GM19023 (cell line): ENCODE measurements around the gene RELA.
A peak's percentile ranks its signal among the peaks of the same experiment; 100 is the strongest.
"Not testable (repeated sequence)": the region's sequence is repeated elsewhere in the genome, so short reads cannot be mapped to it uniquely, and the experiment has no call there.

Experiments
- ATAC-seq: cut with Tn5 transposase; IDR thresholded peaks from one replicate; pipeline ENCODE4 v1.9.1; 2021; ENCODE audit warnings: mild to moderate bottlenecking, moderate library complexity; ENCODE audit not compliant: unreplicated experiment

RELA gene

GRCh38 chr11:65672180-65672860 lies 9.6 kb upstream of the RELA start:
- no peak for ATAC-seq

GRCh38 chr11:65663639-65664200 lies 1.0 kb upstream of the RELA start:
- ATAC-seq = peak; percentile 11

DNA sequence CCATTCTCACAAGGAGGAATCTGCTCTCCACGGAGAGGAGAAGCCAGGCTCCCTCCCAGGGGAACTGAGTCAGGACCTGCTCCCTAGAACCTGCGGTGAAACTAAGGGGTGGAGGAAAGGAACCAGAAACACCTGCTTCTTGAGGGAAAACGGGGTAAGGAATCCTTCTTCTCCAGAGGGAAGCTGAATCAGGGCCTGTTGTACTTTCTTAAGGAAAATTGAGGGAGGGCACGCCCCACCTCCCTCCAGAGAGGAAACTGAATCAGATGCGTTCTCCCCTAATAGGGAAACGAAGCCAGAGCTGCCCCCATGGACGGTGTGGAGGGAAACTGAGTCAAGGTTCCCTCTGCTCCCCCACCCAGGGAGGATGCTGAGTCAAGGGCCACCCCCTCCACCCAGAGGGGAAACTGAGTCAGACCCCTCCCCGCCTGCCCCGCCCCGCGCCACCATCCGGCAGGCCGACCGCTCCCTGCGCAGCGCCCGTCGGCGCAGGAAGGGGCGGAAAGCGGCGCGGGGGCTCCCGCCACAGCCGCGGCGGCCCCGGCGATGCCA lies 393 bp downstream of the RELA start:
- ATAC-seq = peak; percentile 24

DNA sequence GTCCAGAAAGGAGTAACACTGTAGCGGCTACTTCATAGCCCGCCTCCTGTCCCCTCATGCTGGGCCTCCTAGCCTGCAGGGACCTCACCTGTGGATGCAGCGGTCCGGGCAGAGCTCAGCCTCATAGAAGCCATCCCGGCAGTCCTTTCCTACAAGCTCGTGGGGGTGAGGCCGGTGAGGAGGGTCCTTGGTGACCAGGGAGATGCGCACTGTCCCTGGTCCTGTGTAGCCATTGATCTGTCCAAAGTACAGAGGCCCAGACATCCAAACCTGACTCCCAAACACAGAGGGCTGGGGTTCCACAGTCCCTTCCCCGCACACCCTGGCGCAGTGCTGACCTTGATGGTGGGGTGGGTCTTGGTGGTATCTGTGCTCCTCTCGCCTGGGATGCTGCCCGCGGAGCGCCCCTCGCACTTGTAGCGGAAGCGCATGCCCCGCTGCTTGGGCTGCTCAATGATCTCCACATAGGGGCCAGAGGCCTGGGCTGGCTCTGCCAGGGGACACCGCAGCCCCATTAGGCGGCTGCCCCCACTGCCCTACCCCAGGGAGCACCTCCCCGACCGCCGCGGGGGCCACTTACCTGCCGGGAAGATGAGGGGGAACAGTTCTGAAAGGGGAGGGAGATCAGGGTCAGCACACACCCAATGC lies 993 bp downstream of the RELA start:
- ATAC-seq = no peak

DNA sequence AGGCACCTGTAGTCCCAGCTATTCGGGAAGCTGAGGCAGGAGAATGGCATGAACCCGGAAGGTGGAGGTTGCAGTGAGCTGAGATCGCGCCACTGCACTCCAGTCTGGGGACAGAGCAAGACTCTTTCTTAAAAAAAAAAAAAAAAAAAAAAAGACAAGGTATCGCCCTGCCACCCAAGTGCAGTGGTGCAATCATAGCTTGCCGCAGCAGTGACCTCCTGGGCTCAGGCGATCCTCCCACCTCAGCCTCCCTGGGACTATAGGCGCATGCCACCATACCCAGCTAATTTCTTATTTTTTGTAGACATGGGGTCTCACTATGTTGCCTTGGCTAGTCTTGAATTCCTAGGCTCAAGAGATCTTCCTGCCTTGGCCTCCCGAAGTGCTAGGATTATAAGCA lies 1.8 kb downstream of the RELA start:
- not testable (repeated sequence) for ATAC-seq

- no peak for ATAC-seq
Observed at GRCh38 chr11:65660038-65660437, 2.7 kb downstream of the RELA start.

- ATAC-seq = no peak
Observed at GRCh38 chr11:65658174-65659021, 4.3 kb downstream of the RELA start.

GRCh38 chr11:65657426-65657825 lies 5.3 kb downstream of the RELA start:
- no peak for ATAC-seq

- no peak for ATAC-seq
Observed at GRCh38 chr11:65655570-65656332, 7.0 kb downstream of the RELA start.

DNA sequence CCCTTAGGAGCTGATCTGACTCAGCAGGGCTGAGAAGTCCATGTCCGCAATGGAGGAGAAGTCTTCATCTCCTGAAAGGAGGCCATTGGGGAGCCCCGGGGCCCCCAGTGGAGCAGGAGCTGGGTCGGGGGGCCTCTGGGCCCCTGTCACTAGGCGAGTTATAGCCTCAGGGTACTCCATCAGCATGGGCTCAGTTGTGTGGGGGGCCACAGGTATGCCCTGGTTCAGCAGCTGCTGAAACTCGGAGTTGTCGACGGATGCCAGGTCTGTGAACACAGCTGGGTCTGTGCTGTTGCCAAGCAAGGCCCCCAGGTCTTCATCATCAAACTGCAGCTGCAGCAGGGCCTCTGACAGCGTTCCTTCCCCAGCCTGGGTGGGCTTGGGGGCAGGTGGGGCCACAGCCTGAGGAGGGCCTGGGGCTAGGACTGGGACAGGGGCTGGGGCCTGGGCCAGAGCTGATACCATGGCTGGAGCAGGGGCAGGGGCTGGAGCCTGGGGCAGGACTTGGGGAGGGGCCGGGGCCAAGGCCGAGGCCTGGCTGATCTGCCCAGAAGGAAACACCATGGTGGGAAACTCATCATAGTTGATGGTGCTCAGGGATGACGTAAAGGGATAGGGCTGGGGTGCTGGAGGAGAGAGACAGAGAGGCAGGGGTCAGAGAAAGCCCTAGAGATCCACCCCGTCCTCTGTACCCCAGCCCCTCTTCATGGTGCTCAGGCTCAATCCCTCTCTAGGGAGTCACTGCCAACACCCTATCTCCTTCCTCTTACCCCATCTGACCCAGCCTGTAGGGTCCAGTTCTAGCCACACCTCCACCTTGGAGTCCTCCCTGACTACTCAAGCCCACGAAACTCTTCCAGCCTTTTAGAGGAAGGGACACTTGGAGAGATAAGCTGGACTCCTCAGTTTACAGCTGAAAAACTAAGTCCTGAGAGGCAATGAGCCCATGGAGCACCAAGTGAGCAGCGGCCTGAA lies 8.1 kb downstream of the RELA start:
- no peak for ATAC-seq

DNA sequence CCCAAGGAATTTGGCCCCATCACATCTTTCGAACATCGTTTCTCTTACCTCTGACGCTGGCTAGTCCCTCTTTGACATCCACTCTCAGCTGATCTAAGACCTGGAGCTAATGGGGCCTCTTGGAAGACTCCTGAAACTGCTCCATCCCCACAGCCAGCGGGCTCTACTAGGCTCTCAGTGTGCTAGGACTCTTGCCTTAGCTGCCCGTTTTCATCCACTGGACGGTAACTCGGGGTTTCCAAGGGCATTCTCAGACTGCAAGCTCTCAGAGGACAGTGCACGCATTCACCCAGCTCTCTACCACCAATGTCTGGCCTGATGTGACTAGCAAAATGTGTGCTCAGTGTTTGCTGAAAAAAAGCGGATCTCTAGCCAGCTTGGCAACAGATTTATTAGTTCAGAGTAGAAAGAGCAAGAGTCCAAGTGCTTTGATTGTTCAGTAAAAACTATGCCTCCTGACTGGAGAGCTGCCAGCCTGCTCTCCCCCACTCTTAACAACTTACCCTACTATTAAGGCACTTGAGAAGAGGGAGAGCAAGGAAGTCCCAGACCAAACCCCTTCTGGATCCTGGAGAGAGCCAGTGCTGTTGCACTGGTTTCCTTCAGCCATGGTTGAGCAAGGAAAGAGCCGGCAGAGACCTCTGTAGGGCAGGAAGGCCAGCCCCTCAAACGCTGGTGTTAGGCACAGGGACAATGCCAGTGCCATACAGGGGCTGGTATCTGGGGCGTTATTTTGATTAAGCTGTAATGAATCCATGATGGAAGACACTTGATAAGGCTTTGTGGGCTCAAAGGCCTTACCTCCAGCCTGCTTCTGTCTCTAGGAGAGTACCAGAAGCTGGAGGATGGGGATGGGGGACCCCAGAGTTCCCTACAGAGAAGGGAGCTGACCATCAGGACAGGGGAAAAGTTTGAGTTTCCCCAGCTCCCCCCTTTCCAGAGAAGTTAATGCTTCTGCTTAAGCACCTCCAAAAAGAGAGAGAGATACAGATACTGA lies 9.2 kb downstream of the RELA start:
- ATAC-seq = no peak

DNA sequence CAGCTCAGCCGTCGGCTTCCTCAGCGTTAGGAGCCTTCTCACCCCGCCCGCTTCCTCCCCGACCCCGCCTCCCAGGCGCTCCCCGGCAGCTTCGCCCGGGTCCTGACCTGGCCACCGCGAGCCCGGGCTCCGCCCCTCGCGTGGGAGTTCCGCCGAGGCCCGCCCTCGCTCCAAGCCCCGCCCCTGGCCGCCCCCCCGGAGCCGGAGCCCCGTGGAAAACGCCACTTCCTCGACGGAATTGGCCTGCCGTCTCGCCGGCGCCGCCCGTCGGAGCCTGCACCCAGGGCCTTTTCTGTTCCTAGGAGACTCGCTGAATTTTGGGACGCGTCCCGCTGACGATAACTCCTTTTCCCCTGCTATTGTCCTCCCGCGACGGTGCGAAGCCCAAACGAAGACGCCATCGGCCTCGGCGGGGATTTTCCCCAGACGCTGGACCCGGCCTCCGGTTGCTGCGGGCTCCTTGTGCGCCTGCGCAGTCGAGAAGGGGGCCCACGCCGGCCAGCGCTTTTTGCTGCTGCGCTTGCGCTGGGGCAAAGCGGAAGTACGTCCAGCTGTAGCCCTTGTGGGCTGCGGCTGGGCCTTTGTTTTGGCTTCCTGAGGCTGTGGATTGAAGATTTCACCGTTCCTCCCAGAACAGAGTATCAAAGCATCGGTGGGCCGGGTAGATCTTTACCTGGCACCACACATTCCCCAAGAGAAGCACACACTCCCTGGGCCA lies 10.0 kb downstream of the RELA start:
- ATAC-seq = peak; percentile 85

- ATAC-seq = no peak
Observed at GRCh38 chr11:65651589-65652510, 10.9 kb downstream of the RELA start.

- ATAC-seq = no peak
Observed at GRCh38 chr11:65651339-65651588, 11.5 kb downstream of the RELA start.

GRCh38 chr11:65650547-65651338 lies 12.0 kb downstream of the RELA start:
- ATAC-seq = no peak
